Trophoblast cell (in vitro differentiated cells and primary cell): Measurements from ENCODE around the gene GNLY.
"Not testable (repeated sequence)": the region's sequence is repeated elsewhere in the genome, so short reads cannot be mapped to it uniquely, and the experiment has no call there.

Source experiments
- DNase-seq, 2 donors: peaks; one replicate each; pipeline ENCODE4 v3.0.0-alpha.2; 2016
- H2AFZ ChIP-seq: 2 replicates; pipeline ENCODE4 v1.6.1; 2013; ENCODE audit warnings: low read length, moderate library complexity, mild to moderate bottlenecking; ENCODE audit not compliant: insufficient read depth, poor library complexity
- H2AK5ac ChIP-seq: 2 replicates; pipeline ENCODE4 v1.6.1; 2013; ENCODE audit warnings: mild to moderate bottlenecking, low read length
- H2BK120ac ChIP-seq: 2 replicates; pipeline ENCODE4 v1.6.1; 2013; ENCODE audit warnings: low read length, mild to moderate bottlenecking, moderate library complexity; ENCODE audit not compliant: insufficient read depth, poor library complexity
- H2BK12ac ChIP-seq: 2 replicates; pipeline ENCODE4 v1.6.1; 2013; ENCODE audit warnings: mild to moderate bottlenecking, low read length, moderate library complexity
- H2BK5ac ChIP-seq: 2 replicates; pipeline ENCODE4 v1.6.1; 2013; ENCODE audit warnings: low read length, low read depth, moderate library complexity, mild to moderate bottlenecking; ENCODE audit not compliant: poor library complexity
- H3K14ac ChIP-seq: 2 replicates; pipeline ENCODE4 v1.6.1; 2013; ENCODE audit warnings: mild to moderate bottlenecking, low read length
- H3K18ac ChIP-seq: 2 replicates; pipeline ENCODE4 v1.6.1; 2013; ENCODE audit warnings: mild to moderate bottlenecking, low read length
- H3K23ac ChIP-seq: 2 replicates; pipeline ENCODE4 v1.6.1; 2013; ENCODE audit warnings: low read length
- H3K27ac ChIP-seq: 2 replicates; pipeline ENCODE4 v1.5.1; 2013; ENCODE audit warnings: low read depth, mild to moderate bottlenecking, inconsistent platforms, low read length, moderate library complexity
- H3K27me3 ChIP-seq: 2 replicates; pipeline ENCODE4 v1.6.1; 2013; ENCODE audit warnings: inconsistent platforms, mild to moderate bottlenecking, low read length, moderate library complexity; ENCODE audit not compliant: insufficient read depth
- H3K36me3 ChIP-seq, 2 experiments: 1 replicate in 1 of 2; 2 replicates in 1 of 2; pipeline ENCODE4 v1.6.1; 2013; ENCODE audit warnings: low read length in 2 of 2, mild to moderate bottlenecking in 2 of 2, moderate library complexity in 1 of 2; ENCODE audit not compliant: insufficient read depth in 2 of 2, control insufficient read depth in 1 of 2
- H3K4ac ChIP-seq: 2 replicates; pipeline ENCODE4 v1.6.1; 2013; ENCODE audit warnings: low read depth, mild to moderate bottlenecking, low read length, moderate library complexity
- H3K4me1 ChIP-seq, 2 experiments: 1 replicate in 1 of 2; 2 replicates in 1 of 2; pipeline ENCODE4 v1.6.1; 2013; ENCODE audit warnings: low read length in 2 of 2, mild to moderate bottlenecking in 2 of 2, moderate library complexity in 1 of 2; ENCODE audit not compliant: insufficient read depth in 2 of 2, control insufficient read depth in 1 of 2
- H3K4me2 ChIP-seq: 2 replicates; pipeline ENCODE4 v1.6.1; 2013; ENCODE audit warnings: inconsistent platforms, mild to moderate bottlenecking, low read length, moderate library complexity
- H3K4me3 ChIP-seq: 2 replicates; pipeline ENCODE4 v1.5.1; 2013; ENCODE audit warnings: mild to moderate bottlenecking, low read depth, low read length, inconsistent platforms
- H3K79me1 ChIP-seq: one replicate; pipeline ENCODE4 v1.6.1; 2013; ENCODE audit warnings: low read length
- H3K79me2 ChIP-seq: 2 replicates; pipeline ENCODE4 v1.6.1; 2013; ENCODE audit warnings: low read length, mild to moderate bottlenecking; ENCODE audit not compliant: control insufficient read depth, insufficient read depth, poor library complexity
- H3K9ac ChIP-seq: 2 replicates; pipeline ENCODE4 v1.6.1; 2013; ENCODE audit warnings: mild to moderate bottlenecking, low read length
- H3K9me3 ChIP-seq: 2 replicates; pipeline ENCODE4 v1.6.1; 2013; ENCODE audit warnings: low read depth, mild to moderate bottlenecking, control low read depth, inconsistent platforms, low read length; ENCODE audit not compliant: insufficient read depth
- H4K12ac ChIP-seq: 2 replicates; pipeline ENCODE4 v1.6.1; 2013; ENCODE audit warnings: low read depth, mild to moderate bottlenecking, low read length, moderate library complexity
- H4K8ac ChIP-seq: 2 replicates; pipeline ENCODE4 v1.6.1; 2013; ENCODE audit warnings: low read depth, mild to moderate bottlenecking, low read length, moderate library complexity
- H4K91ac ChIP-seq: one replicate; pipeline ENCODE4 v1.6.1; 2013; ENCODE audit warnings: low read depth, mild to moderate bottlenecking, low read length, moderate library complexity
- WGBS: extraction: QIAGEN DNeasy Blood & Tissue Kit; methylation state at CpG from one replicate; pipeline ENCODE4 v1.1.7; 2013; ENCODE audit warnings: missing lambda C conversion rate; ENCODE audit not compliant: insufficient read length, insufficient coverage; ENCODE audit errors: extremely low coverage; 5-methylcytosine and 5-hydroxymethylcytosine counted together

Gene GNLY

DNA sequence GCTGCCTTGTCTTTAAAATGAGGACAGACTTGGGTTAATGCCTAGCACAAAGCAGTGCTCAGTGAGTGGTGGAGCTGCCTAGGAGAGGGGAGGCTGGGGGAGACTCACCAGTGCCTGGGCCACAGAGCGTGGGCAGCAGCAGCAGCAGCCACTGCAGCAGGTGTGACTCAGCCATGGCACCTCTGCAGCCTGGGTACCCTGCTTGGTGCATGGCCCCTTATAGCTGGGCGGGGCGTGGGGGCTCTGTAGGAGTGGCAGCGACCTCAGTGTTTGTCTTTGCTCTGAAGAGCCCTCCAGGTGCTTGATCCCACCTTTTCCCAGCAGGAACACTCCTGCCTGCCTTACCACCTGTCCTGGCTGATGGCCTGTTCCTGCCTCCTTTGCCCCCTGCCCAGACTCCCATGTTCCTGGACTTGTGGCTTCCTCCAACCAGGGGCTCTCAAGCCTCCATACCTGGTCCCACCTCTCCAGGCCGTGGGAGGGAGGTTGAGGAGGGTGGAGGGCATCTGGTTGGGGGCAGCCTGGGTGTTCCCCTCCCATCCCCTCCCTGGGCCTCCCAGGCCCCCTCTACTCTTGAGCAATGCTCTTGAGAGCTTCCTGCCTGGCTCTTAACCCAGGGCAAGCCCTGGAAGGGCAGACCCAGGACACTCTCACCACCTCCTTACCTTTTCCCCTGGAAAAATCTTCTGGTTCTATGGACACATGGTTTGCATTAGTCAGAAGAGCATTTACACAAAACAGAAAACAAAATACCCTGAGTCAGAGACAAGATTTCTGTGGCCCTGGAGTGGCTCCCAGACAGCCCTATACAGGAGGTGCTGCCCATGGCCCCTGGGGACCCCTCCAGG, 25.9 kb upstream of the GNLY start, which contains the start of gene SFTPB:
Gene SFTPB (minus strand): TSS at position 191 of the 848 bp plus-strand sequence. CDS start 16 bp downstream, at position 175.
- Histone ChIP-seq H3K9ac (no peak within 1 kb of the TSS), H2BK12ac (no peak within 1 kb of the TSS), H3K79me2 (no peaks in the 10 kb centered on the region), H3K14ac (no peak within 1 kb of the TSS), H2AFZ (no peak within 1 kb of the TSS), H4K91ac (no peak within 1 kb of the TSS), H2BK120ac (no peak within 1 kb of the TSS), H3K4me3 (no peak within 1 kb of the TSS), H2BK5ac (no peak within 1 kb of the TSS), H3K27me3 (no peaks in the 10 kb centered on the region), H3K4me1 (peaks cover 5 to 8% of the 10 kb centered on the region in 2 experiments), H3K18ac (no peak within 1 kb of the TSS), H4K8ac (no peak within 1 kb of the TSS), H3K4ac (no peak within 1 kb of the TSS), H3K9me3 (peaks cover 4% of the 10 kb centered on the region), H3K27ac (no peak within 1 kb of the TSS), H3K4me2 (no peak within 1 kb of the TSS), H4K12ac (no peak within 1 kb of the TSS), H2AK5ac (no peak within 1 kb of the TSS), H3K23ac (no peak within 1 kb of the TSS), H3K36me3 (no peaks in the 10 kb centered on the region), H3K79me1 (peaks cover 4% of the 10 kb centered on the region)
- WGBS, result no CpG with 5 or more reads among the region's 5 CpGs
- no peak for DNase-seq

DNA sequence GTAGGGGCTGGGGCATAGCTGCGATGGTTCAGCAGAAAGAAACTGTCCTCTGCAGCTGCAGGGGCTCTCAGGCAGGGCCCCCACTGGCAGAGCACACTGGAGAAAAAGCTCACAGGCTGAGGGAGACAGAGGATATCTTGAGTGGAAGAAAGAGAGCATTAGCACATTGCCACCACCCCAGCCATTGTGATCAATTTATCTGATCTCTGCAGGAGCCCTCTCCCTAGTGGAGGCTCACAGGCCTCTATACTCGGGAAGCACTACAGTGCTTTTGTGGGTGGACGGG, 25.4 kb upstream of the GNLY start:
- H3K18ac ChIP-seq, result no peak overlapping the region
- H3K23ac ChIP-seq, result no peak overlapping the region
- no peak overlapping the region for H2BK120ac ChIP-seq
- H2AFZ ChIP-seq, result no peak overlapping the region
- H4K91ac ChIP-seq, result no peak overlapping the region
- no peaks in the 10 kb centered on the region for H3K36me3 ChIP-seq
- no CpG with 5 or more reads among the region's 3 CpGs for WGBS
- no peak overlapping the region for H4K8ac ChIP-seq
- no peak overlapping the region for H4K12ac ChIP-seq
- no peaks in the 10 kb centered on the region for H3K27me3 ChIP-seq
- H3K79me1 ChIP-seq, result no peaks in the 10 kb centered on the region
- H3K4me1 ChIP-seq, result peaks cover 0 to 4% of the 10 kb centered on the region in 2 experiments
- H3K79me2 ChIP-seq, result no peaks in the 10 kb centered on the region
- no peak overlapping the region for H2BK12ac ChIP-seq
- no peak overlapping the region for H3K14ac ChIP-seq
- no peak overlapping the region for H3K4me2 ChIP-seq
- H3K4ac ChIP-seq, result no peak overlapping the region
- peaks cover 2% of the 10 kb centered on the region for H3K9me3 ChIP-seq
- H3K27ac ChIP-seq, result no peak overlapping the region
- H3K9ac ChIP-seq, result no peak overlapping the region
- no peak overlapping the region for H2BK5ac ChIP-seq
- H2AK5ac ChIP-seq, result no peak overlapping the region
- no peak for DNase-seq
- H3K4me3 ChIP-seq, result no peak overlapping the region

DNA sequence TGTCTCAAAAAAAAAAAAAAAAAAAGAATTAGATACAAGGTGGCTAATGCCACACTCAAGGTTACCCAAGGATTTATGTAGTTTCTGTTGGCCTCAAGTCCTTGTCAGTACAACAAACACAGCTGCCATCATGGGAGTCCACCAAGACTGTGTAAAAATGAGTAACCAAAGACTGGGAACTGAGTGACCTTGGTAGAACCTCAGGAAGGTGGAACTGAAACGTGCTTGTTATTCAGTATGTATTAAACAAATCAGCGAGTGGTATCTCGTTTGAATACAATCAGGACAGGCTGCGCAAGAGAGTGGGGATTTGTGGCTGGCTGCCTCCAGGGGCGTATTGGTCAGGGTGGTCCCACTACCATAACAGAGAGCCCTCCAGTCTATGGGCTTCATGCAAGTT, 24.6 kb upstream of the GNLY start:
- H3K4me2 ChIP-seq, result no peak overlapping the region
- no peak overlapping the region for H3K14ac ChIP-seq
- H2BK120ac ChIP-seq, result no peak overlapping the region
- no peak overlapping the region for H3K4ac ChIP-seq
- H2BK12ac ChIP-seq, result no peak overlapping the region
- no peak overlapping the region for H4K91ac ChIP-seq
- no peak overlapping the region for H3K4me3 ChIP-seq
- H3K18ac ChIP-seq, result no peak overlapping the region
- no peaks in the 10 kb centered on the region for H3K79me1 ChIP-seq
- peaks cover 0 to 4% of the 10 kb centered on the region in 2 experiments for H3K4me1 ChIP-seq
- H3K27me3 ChIP-seq, result no peaks in the 10 kb centered on the region
- no peaks in the 10 kb centered on the region for H3K36me3 ChIP-seq
- no peak overlapping the region for H2AFZ ChIP-seq
- H2BK5ac ChIP-seq, result no peak overlapping the region
- WGBS, result no CpG with 5 or more reads among the region's 5 CpGs
- no peak overlapping the region for H4K12ac ChIP-seq
- H2AK5ac ChIP-seq, result no peak overlapping the region
- no peak overlapping the region for H4K8ac ChIP-seq
- H3K27ac ChIP-seq, result no peak overlapping the region
- H3K23ac ChIP-seq, result no peak overlapping the region
- H3K79me2 ChIP-seq, result no peaks in the 10 kb centered on the region
- H3K9ac ChIP-seq, result no peak overlapping the region
- no peak for DNase-seq
- H3K9me3 ChIP-seq, result peaks cover 2% of the 10 kb centered on the region

DNA sequence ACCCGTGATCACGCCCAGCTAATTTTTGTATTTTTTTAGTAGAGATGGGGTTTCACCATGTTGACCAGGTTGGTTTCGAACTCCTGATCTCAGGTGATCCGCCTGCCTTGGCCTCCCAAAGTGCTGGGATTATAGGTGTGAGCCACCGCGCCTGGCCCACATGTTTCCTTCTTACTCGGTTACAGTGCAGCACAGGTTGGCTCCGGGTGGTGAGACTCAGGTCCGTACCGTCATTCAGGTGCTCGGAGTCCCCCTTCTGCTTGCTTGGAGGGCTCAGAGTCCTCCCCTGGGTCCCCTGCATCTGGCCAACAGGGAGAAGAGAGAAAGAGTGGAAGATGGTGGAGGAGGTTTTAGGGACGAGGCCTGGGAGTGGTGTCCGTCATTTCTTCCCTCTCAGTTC, 23.7 kb upstream of the GNLY start:
- H3K9ac ChIP-seq, H3K4me1 ChIP-seq, H3K27me3 ChIP-seq, H3K23ac ChIP-seq, H3K4me2 ChIP-seq, H3K79me1 ChIP-seq, H3K4me3 ChIP-seq, H2AFZ ChIP-seq, H4K8ac ChIP-seq, H3K14ac ChIP-seq, H2BK12ac ChIP-seq, DNase-seq, H2BK120ac ChIP-seq, H3K18ac ChIP-seq, H3K36me3 ChIP-seq, H3K79me2 ChIP-seq, H3K9me3 ChIP-seq, H4K12ac ChIP-seq, H3K27ac ChIP-seq, H3K4ac ChIP-seq, H4K91ac ChIP-seq, H2BK5ac ChIP-seq, H2AK5ac ChIP-seq: not testable (repeated sequence)
- no CpG with 5 or more reads among the region's 13 CpGs for WGBS
